H1 (cell line): ENCODE data around the gene OTUD1. TPM values are rescaled to one million over a fixed set of nuclear protein-coding genes. Genes with fewer than 3 reads are reported as not detected.

Experiments
- CTCF ChIA-PET: fragments of 300-600 bp; sonication (Branson Sonifier 250); formaldehyde crosslinking; loops from one replicate; lab custom pipeline; 2021; ENCODE audit not compliant: partially characterized antibody; lab: Charles Lee
- POLR2A ChIA-PET: fragments of 300-600 bp; sonication (Branson Sonifier 250); formaldehyde crosslinking; loops from one replicate; lab custom pipeline; 2021; ENCODE audit warnings: inconsistent platforms; ENCODE audit not compliant: partially characterized antibody; lab: Charles Lee
- DNase-seq, 2 experiments: peaks; one replicate each; pipeline versions ENCODE4 v3.0.0 to v3.0.0-alpha.2; 2010 to 2022; ENCODE audit warnings: low spot score in 2 of 2, low read depth in 1 of 2, mixed read lengths in 1 of 2
- FAIRE-seq: peaks from 2 replicates; lab custom pipeline; 2011; peaks lifted over from hg19 to GRCh38; lab: Jason Lieb, UNC
- H2AFZ ChIP-seq: 2 replicates; pipeline ENCODE4 v1.8.1; 2012; ENCODE audit warnings: low read length, inconsistent platforms
- H2AK5ac ChIP-seq: 2 replicates; pipeline ENCODE4 v1.6.1; 2013; ENCODE audit warnings: low read depth, low read length
- H2BK120ac ChIP-seq: replicated peaks from 2 replicates; pipeline ENCODE3; 2013; ENCODE audit warnings: low read depth, low read length, inconsistent platforms
- H2BK12ac ChIP-seq: 2 replicates; pipeline ENCODE4 v1.6.1; 2013; ENCODE audit warnings: low read depth, low read length
- H2BK15ac ChIP-seq: 2 replicates; pipeline ENCODE4 v1.6.1; 2013; ENCODE audit warnings: low read length
- H2BK20ac ChIP-seq: 2 replicates; pipeline ENCODE4 v1.6.1; 2013; ENCODE audit warnings: low read length
- H2BK5ac ChIP-seq: 2 replicates; pipeline ENCODE4 v1.6.1; 2013; ENCODE audit warnings: low read depth, low read length
- H3K14ac ChIP-seq: 2 replicates; pipeline ENCODE4 v1.6.1; 2013; ENCODE audit warnings: inconsistent platforms; ENCODE audit not compliant: insufficient read length
- H3K18ac ChIP-seq: 2 replicates; pipeline ENCODE4 v1.6.1; 2013; ENCODE audit warnings: low read length; ENCODE audit errors: extremely low read depth
- H3K23ac ChIP-seq: 2 replicates; pipeline ENCODE4 v1.6.1; 2013; ENCODE audit warnings: inconsistent platforms; ENCODE audit not compliant: insufficient read length
- H3K23me2 ChIP-seq: 2 replicates; pipeline ENCODE4 v1.6.1; 2013; ENCODE audit warnings: low read depth, low read length
- H3K27ac ChIP-seq: 2 replicates; pipeline ENCODE4 v1.6.1; 2011; ENCODE audit warnings: low read depth, low read length, inconsistent platforms
- H3K27me3 ChIP-seq, 4 experiments: replicated peaks in 1 of 4; 1 replicate in 1 of 4; 2 replicates in 3 of 4; pipeline versions ENCODE4 v1.6.1 to v1.8.1; 2011 to 2013; ENCODE audit warnings: low read length in 3 of 4, mild to moderate bottlenecking in 3 of 4, inconsistent platforms in 2 of 4, mixed read lengths in 2 of 4, moderate library complexity in 1 of 4; ENCODE audit not compliant: control insufficient read depth in 3 of 4, insufficient read depth in 3 of 4; ENCODE audit errors: extremely low read depth in 1 of 4
- H3K36me3 ChIP-seq, 4 experiments: 2 replicates each; pipeline versions ENCODE4 v1.6.1 to v1.8.1; 2011 to 2013; ENCODE audit warnings: mild to moderate bottlenecking in 4 of 4, low read length in 3 of 4, moderate library complexity in 2 of 4, control low read depth in 1 of 4, inconsistent platforms in 1 of 4; ENCODE audit not compliant: insufficient read depth in 4 of 4, control insufficient read depth in 2 of 4
- H3K4ac ChIP-seq: replicated peaks from 2 replicates; pipeline ENCODE3; 2013; ENCODE audit warnings: low read length, low read depth, mixed read lengths, inconsistent platforms; ENCODE audit not compliant: insufficient read length
- H3K4me1 ChIP-seq, 4 experiments: replicated peaks in 1 of 4; 1 replicate in 1 of 4; 2 replicates in 3 of 4; pipeline versions ENCODE4 v1.6.1 to v1.8.1; 2011 to 2013; ENCODE audit warnings: low read length in 3 of 4, inconsistent platforms in 2 of 4, mixed read lengths in 1 of 4; ENCODE audit not compliant: insufficient read depth in 4 of 4, control insufficient read depth in 3 of 4
- H3K4me2 ChIP-seq, 2 experiments: 2 replicates each; pipeline versions ENCODE4 v1.6.1 to v1.8.1; 2011 to 2013; ENCODE audit warnings: low read depth in 2 of 2, low read length in 2 of 2, control low read depth in 1 of 2, inconsistent platforms in 1 of 2, mild to moderate bottlenecking in 1 of 2; ENCODE audit not compliant: insufficient read depth in 1 of 2
- H3K4me3 ChIP-seq, 4 experiments: fragments of 200-600, 300-600 bp in 1 of 4; sonication (generic), shearing (Covaris generic), sonication (Bioruptor Twin) in 1 of 4; 2 replicates each; pipeline versions ENCODE4 v1.5.1 to v1.8.1; 2011 to 2016; ENCODE audit warnings: low read length in 4 of 4, low read depth in 3 of 4, control low read depth in 2 of 4, inconsistent platforms in 2 of 4, mild to moderate bottlenecking in 2 of 4, mixed read lengths in 1 of 4, moderate library complexity in 1 of 4; ENCODE audit not compliant: insufficient read depth in 2 of 4; ENCODE audit errors: extremely low read depth in 1 of 4
- H3K56ac ChIP-seq: replicated peaks from 2 replicates; pipeline ENCODE3; 2013; ENCODE audit warnings: low read depth, mild to moderate bottlenecking, mixed read lengths, low read length, inconsistent platforms; ENCODE audit not compliant: insufficient read length
- H3K79me1 ChIP-seq: 2 replicates; pipeline ENCODE4 v1.6.1; 2013; ENCODE audit warnings: low read depth, low read length, control low read depth
- H3K79me2 ChIP-seq, 2 experiments: 2 replicates each; pipeline versions ENCODE4 v1.6.1 to v1.8.1; 2012 to 2013; ENCODE audit warnings: low read length in 2 of 2, mild to moderate bottlenecking in 2 of 2, inconsistent platforms in 1 of 2; ENCODE audit not compliant: insufficient read depth in 2 of 2, control insufficient read depth in 1 of 2
- H3K9ac ChIP-seq, 4 experiments: replicated peaks in 1 of 4; 1 replicate in 1 of 4; 2 replicates in 3 of 4; pipeline versions ENCODE4 v1.6.1 to v1.8.1; 2011 to 2013; ENCODE audit warnings: low read depth in 3 of 4, low read length in 3 of 4, control low read depth in 2 of 4, mild to moderate bottlenecking in 2 of 4, moderate library complexity in 2 of 4, inconsistent platforms in 1 of 4; ENCODE audit errors: extremely low read depth in 1 of 4
- H3K9me3 ChIP-seq, 2 experiments: 2 replicates each; pipeline versions ENCODE4 v1.6.1 to v1.8.1; 2012 to 2013; ENCODE audit warnings: mild to moderate bottlenecking in 2 of 2, moderate library complexity in 2 of 2, control low read depth in 1 of 2, inconsistent platforms in 1 of 2, low read depth in 1 of 2, low read length in 1 of 2, mixed read lengths in 1 of 2; ENCODE audit not compliant: insufficient read depth in 2 of 2
- H4K20me1 ChIP-seq, 2 experiments: replicated peaks in 1 of 2; 2 replicates each; pipeline versions ENCODE3 to v1.8.1; 2011 to 2013; ENCODE audit warnings: inconsistent platforms in 2 of 2, low read length in 2 of 2, mild to moderate bottlenecking in 1 of 2; ENCODE audit not compliant: insufficient read depth in 2 of 2, control insufficient read depth in 1 of 2
- H4K5ac ChIP-seq: 2 replicates; pipeline ENCODE4 v1.6.1; 2013; ENCODE audit warnings: low read length, low read depth, mixed read lengths, inconsistent platforms; ENCODE audit not compliant: insufficient read length
- H4K8ac ChIP-seq: 2 replicates; pipeline ENCODE4 v1.8.0; 2013; ENCODE audit warnings: mild to moderate bottlenecking, moderate library complexity, low read length, inconsistent platforms; ENCODE audit not compliant: insufficient read depth; ENCODE audit errors: extremely low read depth
- H4K91ac ChIP-seq: replicated peaks from 2 replicates; pipeline ENCODE3; 2013; ENCODE audit warnings: low read length, mixed read lengths, inconsistent platforms; ENCODE audit not compliant: insufficient read length
- ASH2L ChIP-seq: fragments of 200-600, 300-600 bp; sonication (generic); IDR thresholded peaks from one replicate; pipeline ENCODE4 v1.7.1; 2017; ENCODE audit warnings: low read length
- CBX5 ChIP-seq: fragments of 300-800, 300-1000 bp; sonication (generic); IDR thresholded peaks from 2 replicates; pipeline ENCODE4 v1.7.1; 2016; ENCODE audit warnings: antibody characterized with exemption, low read length, low read depth
- CEBPB ChIP-seq: IDR thresholded peaks from 2 replicates; pipeline ENCODE4 v1.6.1; 2012; ENCODE audit warnings: low read depth, low read length
- GTF2F1 ChIP-seq: IDR thresholded peaks from 2 replicates; pipeline ENCODE4 v1.6.1; 2012; ENCODE audit warnings: low read depth, low read length, improper control_type of control experiment, borderline replicate concordance
- JUND ChIP-seq: IDR thresholded peaks from 2 replicates; pipeline ENCODE4 v1.6.1; 2011; ENCODE audit warnings: mild to moderate bottlenecking, improper control_type of control experiment, low read length
- NANOG ChIP-seq: IDR thresholded peaks from 2 replicates; pipeline ENCODE4 v1.6.1; 2011; ENCODE audit warnings: low read length, low read depth, mild to moderate bottlenecking, inconsistent platforms; ENCODE audit not compliant: insufficient read depth, poor library complexity, severe bottlenecking
- SIN3A ChIP-seq, 2 experiments: IDR thresholded peaks in 1 of 2; conservative IDR thresholded peaks in 1 of 2; 2 replicates each; pipeline ENCODE4 v1.6.1; 2011 to 2012; ENCODE audit warnings: low read length in 2 of 2, improper control_type of control experiment in 1 of 2, low read depth in 1 of 2, mild to moderate bottlenecking in 1 of 2
- WGBS, 2 experiments: shearing (Covaris generic) in 1 of 2; methylation state at CpG; one replicate each; pipeline versions ENCODE4 v1.1.6 to v1.1.7; 2013 to 2015; ENCODE audit warnings: low lambda C conversion rate in 2 of 2, mixed read lengths in 2 of 2, inconsistent platforms in 1 of 2, low coverage in 1 of 2, missing lambda C conversion rate in 1 of 2; ENCODE audit not compliant: insufficient replicate concordance in 2 of 2, insufficient coverage in 1 of 2, insufficient read length in 1 of 2; ENCODE audit errors: extremely low coverage in 1 of 2, missing lambda C conversion rate in 1 of 2; 5-methylcytosine and 5-hydroxymethylcytosine counted together
- polyA plus RNA-seq, 7 experiments: library from polyadenylated mRNA; depleted of rRNA in 3 of 7; stranded (reverse) in 5 of 7; unstranded in 2 of 7; fragments of >200 nt in 5 of 7; fragments of 200-250 nt in 2 of 7; gene quantifications; 1 replicate in 5 of 7; 2 replicates in 1 of 7; 4 replicates in 1 of 7; pipeline versions ENCODE4 v1.2.1 to v1.2.3, GENCODE V29; 2011 to 2013; ENCODE audit warnings: missing spikeins in 2 of 7, mixed read lengths in 2 of 7
- total RNA-seq: library from RNA; stranded (reverse); fragmentation: NEBNext Ultra II Directional; extraction: Animal tissue kit (Norgen Biotek cat#: 25700); gene quantifications from 2 replicates; pipeline ENCODE4 v1.2.1, GENCODE V29; 2021

Gene OTUD1
- total and polyA plus RNA-seq, 2 of the 8 experiments (the other 6 are each of a cell fraction or from before 2014, with no cell fraction given), result 1.3 to 7.1 TPM

DNA sequence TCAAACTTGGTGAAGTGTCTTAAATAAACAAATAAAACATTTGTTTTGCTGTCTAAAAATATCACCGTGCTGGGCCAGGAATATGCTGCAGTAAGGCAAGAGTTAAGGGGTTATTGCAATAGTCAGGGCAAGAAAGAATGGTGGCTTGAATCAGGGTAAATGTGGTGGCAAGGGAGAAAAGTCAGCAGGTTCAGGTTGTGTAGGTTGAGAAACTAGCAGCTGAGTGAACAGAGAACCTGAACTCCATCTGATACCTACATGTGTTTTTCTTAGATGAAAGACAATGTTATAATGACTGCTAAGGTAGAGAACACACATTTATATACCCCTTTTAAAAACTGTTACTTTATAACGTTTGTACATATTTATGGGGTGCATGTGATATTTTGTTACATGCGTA, 28.7 kb downstream of the OTUD1 start:
- Histone ChIP-seq H3K23me2 (no peaks in the 10 kb centered on the region), H2BK12ac (no peak overlapping the region), H4K91ac (no peak overlapping the region), H2AK5ac (no peak overlapping the region), H4K8ac (no peak overlapping the region), H3K4me3 (no peak overlapping the region), H3K79me2 (no peaks in the 10 kb centered on the region), H3K14ac (no peak overlapping the region), H3K4me1 (peaks cover 2 to 5% (median 4%) of the 10 kb centered on the region in 4 experiments; a peak in 6 of 7 replicates), H4K5ac (no peak overlapping the region), H3K18ac (no peak overlapping the region), H3K9me3 (no peaks in the 10 kb centered on the region), H3K23ac (no peak overlapping the region), H2AFZ (no peak overlapping the region), H2BK20ac (no peak overlapping the region), H2BK5ac (no peak overlapping the region), H3K56ac (no peak overlapping the region), H4K20me1 (no peaks in the 10 kb centered on the region), H3K4ac (no peak overlapping the region), H3K9ac (no peak overlapping the region), H3K79me1 (no peaks in the 10 kb centered on the region), H3K4me2 (no peak overlapping the region), H2BK120ac (no peak overlapping the region), H3K27ac (no peak overlapping the region), H2BK15ac (no peak overlapping the region), H3K27me3 (no peaks in the 10 kb centered on the region), H3K36me3 (no peaks in the 10 kb centered on the region)
- FAIRE-seq (no peak), DNase-seq (no peak)
- 88% methylated on average over 3 of the region's 3 CpGs; no CpG with 5 or more reads in 1 of the 2 experiments for WGBS, 2 experiments
- POLR2A ChIA-PET, result no interaction called here
- no peak for TF ChIP-seq CEBPB
- no peak for TF ChIP-seq CBX5
- no peak for TF ChIP-seq JUND
- no peak for TF ChIP-seq GTF2F1
- TF ChIP-seq NANOG, result no peak
- no peak for TF ChIP-seq ASH2L
- no peak for TF ChIP-seq SIN3A (conservative IDR thresholded peaks at IDR 0.05 in 1 of 2, IDR thresholded peaks at IDR 0.05 in 1 of 2; ENCODE audit: low read depth in 1 of 2, low read length in 2 of 2)
- CTCF ChIA-PET, result no interaction called here
